Uterus (tissue), 2 donors: ENCODE data around the gene C11orf98.

Experiments used
- POLR2A ChIP-seq, 2 donors: fragments of 450-650 bp; IDR thresholded peaks; one replicate each; pipeline ENCODE4 v1.6.1; 2016; ENCODE audit warnings: antibody characterized with exemption in 2 of 2, mild to moderate bottlenecking in 1 of 2, moderate library complexity in 1 of 2
- TF ChIP-seq, protein P1 (sequence below), 4 experiments: fragments of 200-600 bp in 2 of 4; fragments of 450-650 bp in 2 of 4; sonication (generic) in 2 of 4; IDR thresholded peaks; one replicate each; pipeline ENCODE4 v1.5.1; 2016 to 2019; ENCODE audit warnings: antibody characterized with exemption in 4 of 4, mild to moderate bottlenecking in 2 of 4, moderate library complexity in 1 of 4

DNA sequence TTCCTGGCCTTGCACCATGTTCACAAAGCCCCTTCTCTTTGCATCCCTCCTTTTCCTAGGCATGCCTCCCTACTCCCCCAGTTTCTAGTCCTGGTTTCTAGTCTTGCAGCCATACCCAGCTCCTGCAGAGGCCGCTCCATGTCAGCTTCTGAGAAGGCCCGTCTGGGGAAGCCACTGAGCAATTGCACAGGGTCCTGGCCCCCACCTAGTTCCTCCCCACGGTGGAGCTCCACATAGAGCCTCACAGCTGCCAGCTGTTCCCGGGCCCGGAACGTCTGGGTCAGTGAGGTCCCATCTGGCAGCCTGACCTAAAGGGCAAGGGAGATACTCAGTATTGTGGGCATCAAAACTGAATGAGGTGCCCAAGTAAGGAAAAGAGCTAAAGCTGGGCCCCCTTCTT lies 11.7 kb upstream of the C11orf98 start:
- TF ChIP-seq, protein P1, sequence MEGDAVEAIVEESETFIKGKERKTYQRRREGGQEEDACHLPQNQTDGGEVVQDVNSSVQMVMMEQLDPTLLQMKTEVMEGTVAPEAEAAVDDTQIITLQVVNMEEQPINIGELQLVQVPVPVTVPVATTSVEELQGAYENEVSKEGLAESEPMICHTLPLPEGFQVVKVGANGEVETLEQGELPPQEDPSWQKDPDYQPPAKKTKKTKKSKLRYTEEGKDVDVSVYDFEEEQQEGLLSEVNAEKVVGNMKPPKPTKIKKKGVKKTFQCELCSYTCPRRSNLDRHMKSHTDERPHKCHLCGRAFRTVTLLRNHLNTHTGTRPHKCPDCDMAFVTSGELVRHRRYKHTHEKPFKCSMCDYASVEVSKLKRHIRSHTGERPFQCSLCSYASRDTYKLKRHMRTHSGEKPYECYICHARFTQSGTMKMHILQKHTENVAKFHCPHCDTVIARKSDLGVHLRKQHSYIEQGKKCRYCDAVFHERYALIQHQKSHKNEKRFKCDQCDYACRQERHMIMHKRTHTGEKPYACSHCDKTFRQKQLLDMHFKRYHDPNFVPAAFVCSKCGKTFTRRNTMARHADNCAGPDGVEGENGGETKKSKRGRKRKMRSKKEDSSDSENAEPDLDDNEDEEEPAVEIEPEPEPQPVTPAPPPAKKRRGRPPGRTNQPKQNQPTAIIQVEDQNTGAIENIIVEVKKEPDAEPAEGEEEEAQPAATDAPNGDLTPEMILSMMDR (IDR thresholded peaks at IDR 0.05), result no peak
- no peak for TF ChIP-seq POLR2A (IDR thresholded peaks at IDR 0.05)
